ENCODE results near the gene IFI27L1.
"Not testable (repeated sequence)": the region's sequence is repeated elsewhere in the genome, so short reads cannot be mapped to it uniquely, and the experiment has no call there.

The IFI27L1 gene

DNA sequence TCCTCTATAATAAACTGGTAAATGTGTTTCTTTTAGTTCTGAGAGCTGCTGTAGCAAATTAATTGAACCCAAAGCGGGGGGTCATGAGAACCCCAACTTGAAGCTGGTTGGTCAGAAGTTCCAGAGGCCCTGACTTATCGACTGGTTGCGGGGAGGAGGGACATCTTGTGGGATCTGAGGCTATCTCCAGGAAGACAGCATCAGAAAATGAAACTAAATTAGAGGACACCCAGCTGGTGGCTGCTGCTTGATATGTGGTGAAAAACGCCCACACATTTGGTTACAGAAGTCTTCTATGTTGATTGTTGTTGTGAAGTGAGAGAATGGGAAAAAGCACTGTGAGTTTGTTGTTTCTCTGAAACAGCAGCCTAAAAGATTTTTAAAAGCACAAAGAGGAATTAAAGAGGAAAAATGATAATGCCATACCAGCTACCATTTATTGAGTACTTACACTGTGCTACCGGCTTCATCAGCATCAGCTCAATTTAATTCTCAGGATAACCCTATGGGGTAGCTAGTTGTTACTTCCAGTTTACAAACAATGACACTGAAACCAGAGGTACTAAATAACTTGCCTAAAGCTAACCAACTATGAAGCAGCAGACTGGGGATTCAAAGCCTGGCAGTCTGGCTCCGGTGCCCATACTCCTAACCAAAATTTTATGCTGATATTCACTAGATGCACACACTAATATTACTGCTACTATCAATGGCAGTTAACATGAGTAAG, 24.4 kb upstream of the IFI27L1 start:
- Mint-ChIP-seq H3K27me3 (no peaks in the 10 kb centered on the region), H3K9me3 (no peaks in the 10 kb centered on the region), H3K4me1 (peaks cover 20% of the 10 kb centered on the region), H3K27ac (peak overlapping the region; percentile 23), H3K4me3 (no peak overlapping the region), H3K36me3 (peaks cover 82% of the 10 kb centered on the region)
- ATAC-seq = no peak

DNA sequence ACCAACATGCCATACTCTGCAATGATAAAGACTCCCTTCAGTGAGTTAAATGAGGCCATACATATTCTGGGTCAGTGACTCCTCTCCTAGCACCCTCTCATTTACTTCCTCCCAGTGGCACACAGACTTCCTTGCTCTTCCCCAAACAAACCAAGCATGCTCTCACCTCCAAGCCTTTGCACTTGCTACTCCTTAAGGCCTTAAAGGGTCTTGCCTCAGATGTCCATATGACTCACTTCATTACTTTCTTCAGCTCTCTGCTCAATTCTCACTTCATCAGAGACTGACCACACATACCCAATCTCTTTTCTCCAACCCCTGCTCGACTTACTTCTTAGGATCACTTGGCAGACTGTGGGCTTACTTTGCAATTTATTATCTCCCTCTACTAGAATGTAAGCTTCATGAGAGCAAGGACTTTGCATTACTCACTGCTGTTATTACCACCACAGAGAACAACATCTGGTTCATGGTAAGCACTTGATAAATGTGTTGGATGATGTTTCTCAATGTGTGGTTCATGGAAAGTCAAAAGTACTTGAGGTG, 22.9 kb upstream of the IFI27L1 start:
- Mint-ChIP-seq H3K9me3 (no peaks in the 10 kb centered on the region), H3K4me3 (no peak overlapping the region), H3K4me1 (peaks cover 24% of the 10 kb centered on the region), H3K36me3 (peaks cover 85% of the 10 kb centered on the region), H3K27ac (no peak overlapping the region), H3K27me3 (no peaks in the 10 kb centered on the region)
- no peak for ATAC-seq

DNA sequence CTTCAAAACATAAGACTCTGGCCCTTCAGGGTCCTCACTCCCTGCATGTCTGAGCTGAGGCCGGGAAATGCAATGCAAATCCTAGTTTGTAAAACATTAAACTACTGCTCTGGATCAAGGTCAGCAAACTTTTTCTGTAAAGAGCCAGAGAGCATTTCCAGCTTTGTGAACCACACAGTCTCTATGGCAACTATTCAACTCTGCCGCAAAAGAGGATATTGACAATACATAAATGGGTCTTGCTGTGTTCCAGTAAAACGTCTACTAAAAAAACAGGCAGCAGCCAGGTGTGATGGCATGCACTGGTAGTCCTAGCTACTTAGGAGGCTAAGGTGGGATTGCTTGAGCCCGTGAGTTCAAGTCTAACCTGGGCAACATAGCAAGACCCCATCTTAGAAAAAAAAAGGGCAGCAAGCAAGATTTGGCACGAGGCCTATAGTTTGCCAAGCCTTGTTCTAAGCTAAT, 22.4 kb upstream of the IFI27L1 start:
- Mint-ChIP-seq H3K27ac (no peak overlapping the region), H3K4me1 (peaks cover 27% of the 10 kb centered on the region)

DNA sequence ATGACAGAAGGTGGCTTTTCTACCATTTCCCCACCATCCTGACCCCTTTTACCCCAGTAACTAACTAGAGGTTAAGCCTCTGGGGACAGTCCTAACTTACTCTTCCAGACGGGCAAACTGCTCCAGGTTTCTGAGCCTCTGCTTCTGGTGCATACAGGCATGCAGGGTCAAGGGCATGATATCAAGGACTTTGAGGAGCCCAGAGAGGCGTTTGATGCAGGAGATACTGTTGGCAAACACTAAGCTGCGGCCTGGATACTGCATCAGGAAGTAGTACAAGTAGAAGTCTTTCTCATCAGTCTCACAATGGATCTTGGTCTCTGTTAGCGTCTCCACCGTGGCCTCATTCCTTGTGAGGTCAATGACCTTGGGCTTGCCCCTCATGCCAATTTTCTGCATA, 21.1 kb upstream of the IFI27L1 start:
- H3K4me1 Mint-ChIP-seq = peaks cover 34% of the 10 kb centered on the region
- no peaks in the 10 kb centered on the region for H3K27me3 Mint-ChIP-seq
- peaks cover 77% of the 10 kb centered on the region for H3K36me3 Mint-ChIP-seq
- no peak overlapping the region for H3K4me3 Mint-ChIP-seq
- ATAC-seq = no peak
- H3K27ac Mint-ChIP-seq = no peak overlapping the region
- H3K9me3 Mint-ChIP-seq = no peaks in the 10 kb centered on the region

More for the DNA sequence above, 22.4 kb upstream of the IFI27L1 start:
- Mint-ChIP-seq H3K27me3 (no peaks in the 10 kb centered on the region), H3K36me3 (peaks cover 88% of the 10 kb centered on the region), H3K9me3 (no peaks in the 10 kb centered on the region), H3K4me3 (no peak overlapping the region)
- no peak for ATAC-seq

DNA sequence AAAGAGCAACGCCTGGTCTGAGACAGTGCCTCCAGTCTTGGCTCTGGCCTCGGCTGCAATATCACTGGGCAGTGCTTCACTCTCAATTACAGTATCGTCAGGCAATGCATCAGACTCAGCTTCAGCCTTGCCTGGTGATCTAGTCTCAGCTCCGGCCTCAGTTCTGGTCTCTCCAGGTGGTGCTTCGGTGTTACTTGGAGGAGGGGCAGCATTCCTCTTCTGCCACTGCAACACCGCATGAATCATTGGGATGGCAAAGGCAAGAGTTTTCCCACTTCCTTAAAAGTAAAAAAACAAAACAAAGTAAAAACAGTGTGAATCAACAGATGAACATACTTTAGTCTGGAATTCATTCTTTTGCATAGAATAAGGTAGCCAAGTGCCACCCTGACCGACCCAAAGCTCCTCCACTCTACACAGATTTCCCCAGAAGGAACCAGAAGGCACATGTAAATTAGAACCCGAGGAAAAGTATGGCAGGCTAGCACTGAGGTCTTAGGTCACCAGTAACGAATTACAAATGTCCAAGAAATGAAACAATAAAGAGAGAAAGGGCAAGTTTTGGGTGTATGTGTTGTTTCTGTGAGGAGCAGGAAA, 18.7 kb upstream of the IFI27L1 start:
- Mint-ChIP-seq H3K4me1 (peaks cover 46% of the 10 kb centered on the region), H3K27ac (no peak overlapping the region), H3K27me3 (no peaks in the 10 kb centered on the region), H3K36me3 (peaks cover 67% of the 10 kb centered on the region), H3K4me3 (no peak overlapping the region), H3K9me3 (peaks cover 3% of the 10 kb centered on the region)
- no peak for ATAC-seq

DNA sequence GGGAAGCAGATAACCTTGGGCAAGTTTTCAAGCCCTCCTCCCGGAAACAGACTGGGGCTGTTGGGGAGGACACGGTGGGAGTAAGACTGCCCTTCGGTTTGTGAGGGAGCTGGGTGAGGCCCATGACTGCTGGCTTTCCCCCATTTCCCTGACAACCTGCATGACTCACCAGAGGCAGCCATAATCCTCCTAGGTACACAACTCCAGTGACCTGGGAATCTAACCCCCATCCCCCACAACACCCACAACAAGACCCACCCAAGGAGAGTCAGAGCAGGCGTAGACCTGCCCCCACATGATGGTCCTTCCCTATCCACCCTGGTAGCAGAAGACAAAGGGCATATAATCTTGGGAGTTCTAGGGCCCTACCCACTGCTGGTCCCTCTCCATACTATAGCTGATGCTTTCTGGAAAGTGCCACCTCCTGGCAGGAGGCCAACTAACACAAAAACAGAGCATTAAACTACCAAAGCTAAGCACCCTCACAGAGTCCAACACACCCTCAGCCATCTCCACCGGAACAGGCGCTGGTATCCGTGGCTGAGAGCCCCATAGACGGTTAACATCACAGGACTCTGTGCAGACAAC, 14.9 kb upstream of the IFI27L1 start:
- peaks cover 74% of the 10 kb centered on the region for H3K4me1 Mint-ChIP-seq
- H3K27ac Mint-ChIP-seq = peak overlapping the region; percentile 3
- H3K9me3 Mint-ChIP-seq = peaks cover 19% of the 10 kb centered on the region
- no peak for ATAC-seq
- H3K4me3 Mint-ChIP-seq = no peak overlapping the region
- H3K36me3 Mint-ChIP-seq = peaks cover 76% of the 10 kb centered on the region
- no peaks in the 10 kb centered on the region for H3K27me3 Mint-ChIP-seq

DNA sequence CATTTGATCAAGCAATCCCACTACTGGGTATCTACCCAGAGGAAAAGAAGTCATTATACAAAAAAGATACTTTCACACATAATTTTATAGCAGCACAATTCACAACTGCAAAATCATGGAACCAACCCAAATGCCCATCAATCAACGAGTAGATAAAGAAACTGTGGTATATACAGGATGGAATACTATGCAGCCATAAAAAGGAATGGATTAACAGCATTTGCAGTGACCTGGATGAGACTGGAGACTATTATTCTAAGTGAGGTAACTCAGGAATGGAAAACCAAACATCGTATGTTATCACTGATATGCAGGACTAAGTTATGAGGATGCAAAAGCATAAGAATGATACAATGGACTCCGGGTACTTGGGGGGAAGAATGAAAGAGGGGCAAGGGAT, 9.0 kb upstream of the IFI27L1 start:
- peaks cover 55% of the 10 kb centered on the region for H3K4me1 Mint-ChIP-seq
- H3K27ac Mint-ChIP-seq, ATAC-seq, H3K27me3 Mint-ChIP-seq, H3K4me3 Mint-ChIP-seq: not testable (repeated sequence)
- peaks cover 29% of the 10 kb centered on the region for H3K9me3 Mint-ChIP-seq
- peaks cover 80% of the 10 kb centered on the region for H3K36me3 Mint-ChIP-seq

DNA sequence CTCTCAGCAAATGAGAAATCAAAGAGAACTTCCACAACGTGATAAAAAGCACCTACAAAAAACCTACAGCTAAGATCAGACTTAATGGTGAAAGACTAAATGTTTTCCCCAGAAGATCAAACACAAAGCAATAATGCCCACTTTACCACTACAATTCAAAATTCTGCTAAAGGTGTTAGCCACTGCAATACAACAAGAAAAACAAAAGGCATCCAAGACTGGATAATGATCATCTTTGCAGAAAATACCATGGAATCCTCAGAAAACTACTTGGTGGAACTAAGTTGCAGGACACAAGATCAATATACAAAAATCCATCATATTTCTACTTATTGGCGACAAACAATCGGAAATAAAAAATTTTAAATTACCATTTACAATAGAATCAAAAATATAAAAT, 6.6 kb upstream of the IFI27L1 start:
- H3K27ac Mint-ChIP-seq = no peak overlapping the region
- no peak overlapping the region for H3K4me3 Mint-ChIP-seq

DNA sequence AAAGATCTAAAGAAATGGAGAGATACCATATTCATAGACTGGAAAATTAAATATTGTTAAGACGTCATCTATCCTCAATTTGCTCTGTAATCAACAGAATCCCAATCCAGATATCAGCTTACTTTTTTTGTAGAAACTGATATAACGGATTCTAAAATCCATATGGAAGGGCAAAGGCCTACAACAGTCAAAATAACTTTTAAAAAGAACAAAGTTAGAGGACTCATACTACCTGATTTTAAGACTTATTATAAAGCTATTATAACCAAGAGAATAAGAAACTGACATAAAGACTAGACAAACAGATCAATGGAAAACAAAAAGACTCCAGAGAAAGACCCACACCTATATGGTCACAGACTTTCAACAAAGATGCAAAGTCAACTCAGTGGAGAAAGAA, 6.1 kb upstream of the IFI27L1 start:
- H3K27me3 Mint-ChIP-seq = no peaks in the 10 kb centered on the region
- peaks cover 73% of the 10 kb centered on the region for H3K36me3 Mint-ChIP-seq
- peaks cover 16% of the 10 kb centered on the region for H3K9me3 Mint-ChIP-seq
- no peak overlapping the region for H3K27ac Mint-ChIP-seq
- peaks cover 55% of the 10 kb centered on the region for H3K4me1 Mint-ChIP-seq
- ATAC-seq = no peak
- H3K4me3 Mint-ChIP-seq = no peak overlapping the region

More for the DNA sequence above, 6.6 kb upstream of the IFI27L1 start:
- H3K36me3 Mint-ChIP-seq = peaks cover 76% of the 10 kb centered on the region
- H3K9me3 Mint-ChIP-seq = peaks cover 16% of the 10 kb centered on the region
- peaks cover 53% of the 10 kb centered on the region for H3K4me1 Mint-ChIP-seq
- H3K27me3 Mint-ChIP-seq = no peaks in the 10 kb centered on the region
- ATAC-seq = no peak

DNA sequence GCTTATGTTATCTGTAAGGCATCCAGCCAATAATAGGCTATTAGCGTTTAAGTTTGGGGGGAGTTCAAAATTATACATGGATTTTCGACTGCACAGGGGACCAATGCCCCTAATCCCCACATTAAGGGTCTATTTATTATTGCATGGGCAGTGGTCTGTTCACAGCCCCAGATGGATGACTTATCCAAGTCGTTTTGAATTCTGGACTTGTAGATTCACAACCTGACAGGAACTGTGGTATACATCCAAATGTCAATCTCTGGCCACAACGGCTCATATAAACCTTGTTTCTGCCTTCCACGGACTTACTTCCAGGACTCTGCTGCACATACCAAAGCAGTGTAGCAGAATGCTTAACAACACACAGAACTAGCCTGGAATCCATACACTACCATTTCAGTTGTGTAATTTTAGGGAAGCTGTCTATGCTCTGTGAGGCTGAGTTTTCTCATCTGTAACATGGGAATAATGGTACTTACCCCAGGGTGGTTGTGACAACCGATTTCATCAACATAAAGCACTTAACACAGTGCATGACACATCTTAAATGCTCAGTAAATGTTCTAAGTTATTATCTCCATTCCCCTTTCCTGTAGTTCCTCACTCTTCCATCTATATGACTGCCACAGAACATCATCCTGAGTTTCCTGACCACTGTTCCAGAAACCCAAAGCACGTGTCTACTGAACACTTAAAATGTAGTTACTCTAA, 3.8 kb upstream of the IFI27L1 start:
- H3K4me3 Mint-ChIP-seq = no peak overlapping the region
- peaks cover 53% of the 10 kb centered on the region for H3K4me1 Mint-ChIP-seq
- H3K27me3 Mint-ChIP-seq = no peaks in the 10 kb centered on the region
- no peak for ATAC-seq
- H3K9me3 Mint-ChIP-seq = peaks cover 10% of the 10 kb centered on the region
- H3K36me3 Mint-ChIP-seq = peaks cover 53% of the 10 kb centered on the region
- H3K27ac Mint-ChIP-seq = no peak overlapping the region

DNA sequence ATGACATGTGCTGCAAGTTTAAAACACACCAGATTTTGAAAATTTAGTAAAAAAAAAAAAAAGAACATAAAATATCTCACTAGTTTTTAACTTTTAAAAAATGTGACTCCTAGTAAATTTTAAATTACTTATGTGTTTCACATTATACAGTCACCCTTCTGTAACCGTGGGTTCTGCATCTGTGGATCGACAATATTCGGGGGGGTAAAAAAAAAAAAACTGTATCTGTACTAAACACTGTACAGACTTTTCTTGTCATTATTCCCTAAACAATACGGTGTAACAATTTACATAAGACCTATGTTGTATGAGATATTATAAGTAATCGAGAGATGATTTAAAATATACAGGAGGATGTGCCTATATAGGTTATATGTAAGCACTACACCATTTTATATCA, 3.3 kb upstream of the IFI27L1 start:
- Mint-ChIP-seq H3K4me3 (no peak overlapping the region), H3K27me3 (no peaks in the 10 kb centered on the region), H3K36me3 (peaks cover 52% of the 10 kb centered on the region), H3K9me3 (peaks cover 8% of the 10 kb centered on the region), H3K4me1 (peaks cover 56% of the 10 kb centered on the region), H3K27ac (no peak overlapping the region)
- no peak for ATAC-seq

DNA sequence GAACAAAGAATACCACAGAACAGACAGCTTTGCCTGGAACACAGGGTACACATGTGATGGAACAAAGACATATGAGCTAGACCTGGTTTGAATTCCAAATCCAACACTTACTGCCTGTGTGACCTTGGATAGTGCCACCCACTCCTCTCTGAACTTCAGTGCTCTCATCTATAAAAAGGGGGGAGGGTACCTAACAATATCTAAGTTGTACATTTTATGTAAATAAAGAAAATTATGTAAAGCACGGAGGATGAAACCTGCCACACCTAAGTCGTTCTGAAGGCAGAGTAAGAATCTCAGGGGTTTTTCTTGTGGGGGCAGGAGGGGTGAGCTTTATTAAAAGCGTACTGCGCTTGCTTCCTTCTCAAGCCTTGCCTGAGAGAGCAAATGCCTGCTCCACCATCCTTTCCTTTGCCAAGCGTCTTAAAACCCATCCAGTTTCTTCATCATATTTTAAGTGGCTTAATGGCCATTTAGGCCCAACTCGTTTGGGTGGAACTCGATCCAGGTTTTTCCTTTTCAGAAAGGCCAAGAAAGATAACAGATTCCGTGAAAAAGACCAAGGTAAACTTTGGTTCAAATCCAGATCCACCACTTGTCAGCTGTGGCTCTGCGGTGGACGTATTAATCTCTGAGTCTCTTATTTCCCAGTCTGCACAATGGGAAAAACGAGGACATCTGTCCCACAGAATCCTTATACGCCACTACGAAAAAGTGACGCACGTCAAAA, 1.1 kb upstream of the IFI27L1 start:
- Mint-ChIP-seq H3K36me3 (peaks cover 42% of the 10 kb centered on the region), H3K9me3 (peaks cover 4% of the 10 kb centered on the region), H3K4me3 (peak overlapping the region; percentile 99), H3K4me1 (peaks cover 52% of the 10 kb centered on the region), H3K27ac (peak overlapping the region; percentile 100), H3K27me3 (no peaks in the 10 kb centered on the region)
- no peak for ATAC-seq

DNA sequence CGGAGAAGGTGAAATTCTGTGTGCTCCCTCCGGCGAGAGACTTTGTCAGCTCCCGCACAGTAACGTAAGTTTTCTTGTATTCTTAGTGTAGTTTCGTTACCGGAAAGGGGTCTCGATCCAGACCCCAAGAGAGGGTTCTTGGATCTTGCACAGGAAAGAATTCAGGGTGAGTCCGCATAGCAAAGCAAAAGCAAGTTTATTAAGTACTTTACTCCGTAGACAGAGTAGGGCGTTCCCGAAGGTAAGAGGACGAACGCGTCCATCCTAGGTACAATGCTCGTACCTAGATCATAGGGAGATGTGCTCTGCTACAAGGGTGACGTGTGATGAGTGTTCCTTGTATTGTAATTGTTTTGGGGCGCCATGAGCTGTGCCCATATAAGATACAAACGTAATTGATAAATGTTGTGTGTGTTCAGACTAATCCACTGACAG, 293 bp downstream of the IFI27L1 start:
- no peaks in the 10 kb centered on the region for H3K9me3 Mint-ChIP-seq
- peak overlapping the region; percentile 99 for H3K4me3 Mint-ChIP-seq
- peaks cover 45% of the 10 kb centered on the region for H3K4me1 Mint-ChIP-seq
- ATAC-seq = peak; percentile 40
- H3K36me3 Mint-ChIP-seq = peaks cover 29% of the 10 kb centered on the region
- no peaks in the 10 kb centered on the region for H3K27me3 Mint-ChIP-seq
- H3K27ac Mint-ChIP-seq = peak overlapping the region; percentile 100

DNA sequence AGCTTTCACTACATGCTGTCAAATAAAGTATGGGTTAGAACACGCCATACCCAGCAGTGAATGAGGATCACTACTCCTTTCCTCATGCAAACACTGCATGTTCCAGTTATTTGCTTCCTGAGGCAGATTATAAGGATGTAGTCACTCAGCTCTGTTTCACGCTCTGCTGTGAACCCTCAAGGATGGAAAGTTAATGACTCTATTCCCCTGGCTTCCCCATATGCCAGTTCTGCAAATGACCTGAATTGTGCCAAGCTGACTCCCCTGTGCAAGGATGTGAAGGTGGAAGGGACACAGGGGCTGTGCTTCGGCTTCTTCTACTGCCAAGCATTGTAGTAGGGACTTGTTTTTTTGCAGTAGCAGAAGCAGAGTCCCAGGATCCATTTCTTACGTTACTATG, 6.8 kb downstream of the IFI27L1 start:
- H3K27me3 Mint-ChIP-seq = no peaks in the 10 kb centered on the region
- H3K36me3 Mint-ChIP-seq = peaks cover 2% of the 10 kb centered on the region
- no peaks in the 10 kb centered on the region for H3K9me3 Mint-ChIP-seq
- H3K27ac Mint-ChIP-seq = no peak overlapping the region
- no peak overlapping the region for H3K4me3 Mint-ChIP-seq
- peaks cover 2% of the 10 kb centered on the region for H3K4me1 Mint-ChIP-seq
- ATAC-seq = no peak
